GM13977 (cell line): ENCODE data around the gene AOX1.

Source experiments
- DNase-seq: peaks from one replicate; pipeline ENCODE4 v3.0.0; 2012; ENCODE audit warnings: low spot score
- in situ Hi-C: fragments of 300-500 bp; cut with MboI; formaldehyde crosslinking; loops from one replicate; pipeline ENCODE4 v1.12.0; 2022; ENCODE audit warnings: low sequenced_read_pairs, low pct_unique_long_range_greater_than_20kb, mixed read lengths, inconsistent platforms; ENCODE audit not compliant: unreplicated experiment
- TF ChIP-seq, protein P1 (sequence below): IDR thresholded peaks from 2 replicates; pipeline ENCODE4 v1.5.1; 2012; ENCODE audit warnings: mild to moderate bottlenecking, control low read depth; ENCODE audit not compliant: insufficient read depth; ENCODE audit errors: extremely low read depth, missing control alignments

AOX1 gene

DNA sequence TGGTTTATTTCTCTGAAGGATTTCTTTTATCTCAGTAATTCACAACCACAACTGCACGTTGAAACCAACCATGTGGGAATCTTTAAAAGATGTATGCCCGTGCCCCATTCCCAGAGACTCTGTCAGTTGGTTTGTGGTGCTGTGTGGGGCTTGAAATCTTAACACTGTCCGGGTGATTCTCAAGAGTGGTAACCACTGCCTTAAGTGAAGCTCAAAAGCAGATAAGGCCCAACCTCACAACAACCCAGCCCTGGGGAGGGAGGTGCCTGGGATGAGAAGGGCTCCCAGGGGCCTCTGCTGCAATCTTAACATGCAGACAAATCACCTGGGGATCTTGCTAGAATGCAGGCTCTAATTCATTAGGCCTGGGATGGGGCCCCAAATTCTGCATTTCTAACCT lies 13.4 kb downstream of the AOX1 start:
- TF ChIP-seq, protein P1, sequence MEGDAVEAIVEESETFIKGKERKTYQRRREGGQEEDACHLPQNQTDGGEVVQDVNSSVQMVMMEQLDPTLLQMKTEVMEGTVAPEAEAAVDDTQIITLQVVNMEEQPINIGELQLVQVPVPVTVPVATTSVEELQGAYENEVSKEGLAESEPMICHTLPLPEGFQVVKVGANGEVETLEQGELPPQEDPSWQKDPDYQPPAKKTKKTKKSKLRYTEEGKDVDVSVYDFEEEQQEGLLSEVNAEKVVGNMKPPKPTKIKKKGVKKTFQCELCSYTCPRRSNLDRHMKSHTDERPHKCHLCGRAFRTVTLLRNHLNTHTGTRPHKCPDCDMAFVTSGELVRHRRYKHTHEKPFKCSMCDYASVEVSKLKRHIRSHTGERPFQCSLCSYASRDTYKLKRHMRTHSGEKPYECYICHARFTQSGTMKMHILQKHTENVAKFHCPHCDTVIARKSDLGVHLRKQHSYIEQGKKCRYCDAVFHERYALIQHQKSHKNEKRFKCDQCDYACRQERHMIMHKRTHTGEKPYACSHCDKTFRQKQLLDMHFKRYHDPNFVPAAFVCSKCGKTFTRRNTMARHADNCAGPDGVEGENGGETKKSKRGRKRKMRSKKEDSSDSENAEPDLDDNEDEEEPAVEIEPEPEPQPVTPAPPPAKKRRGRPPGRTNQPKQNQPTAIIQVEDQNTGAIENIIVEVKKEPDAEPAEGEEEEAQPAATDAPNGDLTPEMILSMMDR = no peak
- in situ Hi-C loops = no loop called here
- DNase-seq = no peak

DNA sequence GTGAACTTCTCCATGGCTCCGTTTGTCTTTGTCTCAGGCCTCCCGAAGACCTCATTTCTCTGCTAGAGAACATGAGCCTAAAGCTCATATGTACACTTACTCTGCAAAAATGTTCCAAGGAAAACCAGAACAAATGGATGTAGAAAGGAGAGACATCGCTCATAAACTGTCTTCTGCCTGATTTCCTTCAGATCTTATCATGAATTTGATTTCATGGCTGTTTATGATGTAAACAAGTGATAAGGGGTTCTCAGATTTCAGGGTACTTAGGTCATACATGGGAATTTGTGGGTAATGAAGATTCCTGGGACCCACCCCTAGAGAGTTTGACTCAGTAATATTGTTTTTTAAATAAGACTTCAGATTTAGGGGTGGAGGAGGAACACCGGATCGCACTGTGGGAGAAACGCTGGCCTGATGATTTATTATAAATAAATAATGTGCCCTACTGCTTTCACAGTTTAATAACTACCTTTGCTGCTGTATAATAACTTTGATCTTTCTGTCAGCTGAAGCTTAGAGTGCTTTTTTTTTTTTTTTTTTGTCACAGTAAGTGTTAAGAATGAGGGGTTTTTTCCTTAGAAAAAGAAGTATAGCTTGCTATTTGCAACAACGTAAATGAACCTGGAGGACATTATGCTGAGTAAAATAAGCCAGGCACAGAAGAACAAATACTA lies 14.9 kb downstream of the AOX1 start:
- TF ChIP-seq, protein P1 = no peak
- DNase-seq = no peak
- in situ Hi-C loops = no loop called here

DNA sequence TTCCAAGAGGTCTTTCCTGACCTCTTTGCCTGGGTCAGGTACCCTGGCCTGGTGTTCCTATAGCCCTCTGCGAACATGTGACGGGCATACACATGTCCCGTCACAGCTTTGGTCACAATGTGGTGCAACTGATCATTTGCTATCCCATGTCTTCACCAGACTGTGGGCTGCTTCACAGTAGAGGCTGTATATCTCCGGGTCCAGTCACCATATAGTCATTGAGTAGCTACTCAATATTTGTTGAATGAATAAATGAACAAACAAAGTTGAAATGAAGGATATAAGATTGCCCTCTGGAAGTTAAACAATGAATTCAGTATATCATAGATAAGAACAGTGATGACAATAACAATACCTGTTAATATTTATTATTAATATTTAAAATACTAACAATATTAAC lies 16.8 kb downstream of the AOX1 start:
- DNase-seq = no peak
- TF ChIP-seq, protein P1 = no peak
- in situ Hi-C loops = no loop called here

DNA sequence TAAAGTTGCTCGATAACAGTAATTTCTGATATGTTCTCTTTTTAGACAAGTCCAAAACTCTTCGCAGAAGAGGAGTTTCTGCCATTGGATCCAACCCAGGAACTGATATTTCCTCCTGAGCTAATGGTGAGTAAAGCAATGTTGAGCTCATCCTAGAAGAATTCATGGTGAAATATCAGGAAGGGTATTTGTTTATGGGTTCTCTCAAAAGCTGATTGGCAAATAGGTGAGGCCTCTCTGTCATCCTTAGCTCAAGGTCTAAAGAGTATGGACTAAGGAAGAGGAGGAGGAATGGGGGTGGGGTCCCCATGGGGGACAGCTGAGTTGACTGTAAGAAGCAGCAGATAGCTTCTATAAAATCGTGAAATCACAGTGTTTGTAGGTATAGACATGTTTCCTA lies 18.2 kb downstream of the AOX1 start:
- TF ChIP-seq, protein P1 = no peak
- in situ Hi-C loops = no loop called here
- no peak for DNase-seq

DNA sequence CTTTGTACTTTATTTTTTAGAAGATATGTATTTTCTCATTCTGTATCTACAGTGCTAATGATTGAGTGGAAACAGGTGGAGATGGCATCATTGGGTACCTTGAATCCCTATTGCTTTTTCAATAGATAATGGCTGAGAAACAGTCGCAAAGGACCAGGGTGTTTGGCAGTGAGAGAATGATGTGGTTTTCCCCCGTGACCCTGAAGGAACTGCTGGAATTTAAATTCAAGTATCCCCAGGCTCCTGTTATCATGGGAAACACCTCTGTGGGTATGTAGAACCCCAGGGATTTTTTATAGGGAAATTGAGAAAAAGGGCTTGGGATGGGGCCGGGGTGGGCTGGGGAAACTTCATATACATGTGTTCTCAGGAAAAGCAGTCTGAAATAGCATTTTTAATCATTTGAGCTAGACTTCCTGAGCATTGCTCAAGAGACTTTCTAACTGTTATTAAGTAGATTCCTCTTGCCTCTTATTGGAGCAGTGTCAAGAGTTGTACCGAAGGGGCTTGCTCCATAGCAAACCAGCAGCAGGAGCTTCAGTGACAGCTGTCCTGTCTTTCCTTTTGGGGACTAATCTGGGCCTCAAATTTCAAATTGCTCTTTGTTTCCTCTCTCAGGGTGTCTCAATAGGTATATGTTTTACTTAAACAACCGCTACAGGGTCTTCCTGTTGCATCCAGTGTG lies 18.9 kb downstream of the AOX1 start:
- TF ChIP-seq, protein P1 = no peak
- DNase-seq = no peak
- in situ Hi-C loops = no loop called here

DNA sequence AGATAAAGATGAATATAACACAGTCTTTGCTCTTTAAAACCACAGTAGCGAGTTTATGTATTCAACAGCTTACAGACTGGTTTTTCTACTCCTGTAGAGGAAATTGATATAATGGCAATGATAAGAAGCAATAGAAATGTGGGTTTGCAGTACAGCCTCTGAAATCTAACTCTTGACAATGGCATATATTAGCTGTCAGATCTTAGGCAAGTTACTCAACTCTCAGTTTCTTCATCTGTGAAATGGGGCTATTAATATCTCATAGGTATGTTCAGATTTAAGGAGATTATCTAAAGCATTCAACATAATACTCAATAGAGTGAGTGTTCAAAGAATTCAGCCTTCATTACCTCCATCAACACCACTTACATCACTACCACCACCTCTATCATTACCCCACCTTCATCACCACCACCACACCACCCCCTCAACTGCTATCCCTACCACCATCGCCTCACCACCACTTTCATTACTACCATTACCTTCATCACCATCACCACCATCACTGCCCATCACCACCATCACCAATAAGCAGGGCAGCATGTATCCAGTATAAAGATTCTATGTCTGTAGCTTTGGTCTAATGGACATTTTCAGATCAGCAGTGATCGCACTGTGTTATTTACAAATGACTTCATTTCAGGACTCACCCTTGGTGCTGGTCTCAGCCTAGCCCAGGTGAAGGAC lies 22.7 kb downstream of the AOX1 start:
- TF ChIP-seq, protein P1 = no peak
- in situ Hi-C loops = no loop called here
- no peak for DNase-seq
